Measurements from ENCODE around the gene ZNF217.
"Not testable (repeated sequence)": the region's sequence is repeated elsewhere in the genome, so short reads cannot be mapped to it uniquely, and the experiment has no call there.

The ZNF217 gene

DNA sequence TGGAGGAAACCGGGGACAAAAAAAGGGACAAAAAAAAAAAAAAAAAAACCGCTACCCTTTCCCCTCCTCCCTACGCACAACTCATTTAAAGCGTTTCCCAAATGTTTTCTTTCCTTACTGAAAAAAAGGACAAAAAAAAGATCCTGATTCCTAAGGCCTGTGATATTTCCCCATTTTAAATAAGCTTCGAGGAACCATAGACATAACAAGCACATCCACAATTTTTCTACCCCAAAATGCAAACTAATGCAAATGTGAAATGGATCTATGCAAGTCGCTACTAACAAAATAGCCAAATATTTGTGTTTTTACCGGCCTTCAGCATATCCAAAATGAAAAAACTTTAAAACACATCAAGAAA lies 1.4 kb upstream of the ZNF217 start:
- ATAC-seq (ENCODE audit: low read depth) = no peak
- Histone ChIP-seq H3K4me3 (ENCODE audit: severe bottlenecking) (peak overlapping the region; percentile 49), H3K9me3 (ENCODE audit: severe bottlenecking) (no peaks in the 10 kb centered on the region), H3K36me3 (ENCODE audit: low read depth) (no peaks in the 10 kb centered on the region), H3K27ac (ENCODE audit: poor library complexity, severe bottlenecking) (peak overlapping the region; percentile 91), H3K27me3 (ENCODE audit: insufficient read depth, poor library complexity, severe bottlenecking) (no peaks in the 10 kb centered on the region), H3K4me1 (ENCODE audit: insufficient read depth, poor library complexity, severe bottlenecking) (peaks cover 33% of the 10 kb centered on the region)
- no peak for TF ChIP-seq CTCF (IDR thresholded peaks at IDR 0.05; ENCODE audit: poor library complexity, severe bottlenecking)
- no peak for DNase-seq (ENCODE audit: low spot score)

GRCh38 chr20:53594068-53595017 lies 704 bp upstream of the ZNF217 start:
- H3K36me3 ChIP-seq (ENCODE audit: low read depth) = no peaks in the 10 kb centered on the region
- DNase-seq (ENCODE audit: low spot score) = peak; percentile 99
- TF ChIP-seq CTCF (IDR thresholded peaks at IDR 0.05; ENCODE audit: poor library complexity, severe bottlenecking) = peak; percentile 87
- H3K27me3 ChIP-seq (ENCODE audit: insufficient read depth, poor library complexity, severe bottlenecking) = no peaks in the 10 kb centered on the region
- peak; percentile 60 for ATAC-seq (ENCODE audit: low read depth)
- peak overlapping the region; percentile 91 for H3K27ac ChIP-seq (ENCODE audit: poor library complexity, severe bottlenecking)
- peak overlapping the region; percentile 61 for H3K4me3 ChIP-seq (ENCODE audit: severe bottlenecking)
- peaks cover 38% of the 10 kb centered on the region for H3K4me1 ChIP-seq (ENCODE audit: insufficient read depth, poor library complexity, severe bottlenecking)
- no peaks in the 10 kb centered on the region for H3K9me3 ChIP-seq (ENCODE audit: severe bottlenecking)

GRCh38 chr20:53592992-53593465 lies 610 bp downstream of the ZNF217 start:
- Histone ChIP-seq H3K4me1 (ENCODE audit: insufficient read depth, poor library complexity, severe bottlenecking) (peaks cover 38% of the 10 kb centered on the region), H3K27me3 (ENCODE audit: insufficient read depth, poor library complexity, severe bottlenecking) (no peaks in the 10 kb centered on the region), H3K9me3 (ENCODE audit: severe bottlenecking) (no peaks in the 10 kb centered on the region), H3K36me3 (ENCODE audit: low read depth) (no peaks in the 10 kb centered on the region), H3K4me3 (ENCODE audit: severe bottlenecking) (peak overlapping the region; percentile 61), H3K27ac (ENCODE audit: poor library complexity, severe bottlenecking) (peak overlapping the region; percentile 91)
- DNase-seq (ENCODE audit: low spot score) = no peak
- no peak for TF ChIP-seq CTCF (IDR thresholded peaks at IDR 0.05; ENCODE audit: poor library complexity, severe bottlenecking)
- ATAC-seq (ENCODE audit: low read depth) = 0 out of 3 replicates have a peak, but pooled peaks have one; percentile 0

DNA sequence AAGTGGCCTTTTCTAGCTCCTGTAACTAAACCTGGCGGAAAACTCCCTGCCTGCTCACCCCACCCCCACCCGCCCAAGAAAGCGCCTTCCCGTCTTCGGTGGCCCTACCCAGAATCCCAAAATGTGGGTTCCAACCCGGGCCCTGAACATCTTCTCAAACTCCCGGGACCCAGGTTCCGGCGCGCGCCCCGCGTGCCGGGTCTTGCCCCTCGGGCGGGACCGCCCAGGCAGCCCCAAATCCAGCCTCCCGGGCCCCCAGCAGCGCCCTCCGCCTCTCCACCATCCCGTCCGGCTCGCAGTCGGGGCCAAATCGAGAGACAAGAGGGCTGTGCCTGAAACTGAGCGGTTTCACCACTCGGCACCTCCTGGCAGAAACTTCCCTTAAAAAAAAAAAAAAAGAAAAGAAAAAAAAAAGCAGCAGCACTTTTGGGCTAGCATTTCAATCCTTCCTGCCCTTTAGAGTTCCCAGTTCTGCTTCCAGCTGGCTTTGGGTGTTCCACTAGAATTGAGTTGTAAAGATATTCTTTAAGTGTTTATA lies 1.1 kb downstream of the ZNF217 start:
- Histone ChIP-seq H3K27ac (ENCODE audit: poor library complexity, severe bottlenecking) (peak overlapping the region; percentile 91), H3K4me3 (ENCODE audit: severe bottlenecking) (peak overlapping the region; percentile 61), H3K4me1 (ENCODE audit: insufficient read depth, poor library complexity, severe bottlenecking) (peaks cover 36% of the 10 kb centered on the region)
- DNase-seq (ENCODE audit: low spot score) (peak; percentile 91), ATAC-seq (ENCODE audit: low read depth) (peak; percentile 12)
- not testable (repeated sequence) for H3K36me3 ChIP-seq (ENCODE audit: low read depth); H3K27me3 ChIP-seq (ENCODE audit: insufficient read depth, poor library complexity, severe bottlenecking); H3K9me3 ChIP-seq (ENCODE audit: severe bottlenecking)

GRCh38 chr20:53591941-53592441 lies 1.6 kb downstream of the ZNF217 start:
- Histone ChIP-seq H3K4me1 (ENCODE audit: insufficient read depth, poor library complexity, severe bottlenecking) (peaks cover 36% of the 10 kb centered on the region), H3K27ac (ENCODE audit: poor library complexity, severe bottlenecking) (peak overlapping the region; percentile 91), H3K4me3 (ENCODE audit: severe bottlenecking) (peak overlapping the region; percentile 61)
- H3K36me3 ChIP-seq (ENCODE audit: low read depth); H3K27me3 ChIP-seq (ENCODE audit: insufficient read depth, poor library complexity, severe bottlenecking); ATAC-seq (ENCODE audit: low read depth); DNase-seq (ENCODE audit: low spot score); H3K9me3 ChIP-seq (ENCODE audit: severe bottlenecking): not testable (repeated sequence)

GRCh38 chr20:53591206-53591741 lies 2.4 kb downstream of the ZNF217 start:
- ATAC-seq (ENCODE audit: low read depth); DNase-seq (ENCODE audit: low spot score); H3K9me3 ChIP-seq (ENCODE audit: severe bottlenecking); H3K36me3 ChIP-seq (ENCODE audit: low read depth); H3K27me3 ChIP-seq (ENCODE audit: insufficient read depth, poor library complexity, severe bottlenecking): not testable (repeated sequence)
- H3K4me3 ChIP-seq (ENCODE audit: severe bottlenecking) = peak overlapping the region; percentile 61
- H3K27ac ChIP-seq (ENCODE audit: poor library complexity, severe bottlenecking) = peak overlapping the region; percentile 91
- peaks cover 37% of the 10 kb centered on the region for H3K4me1 ChIP-seq (ENCODE audit: insufficient read depth, poor library complexity, severe bottlenecking)

DNA sequence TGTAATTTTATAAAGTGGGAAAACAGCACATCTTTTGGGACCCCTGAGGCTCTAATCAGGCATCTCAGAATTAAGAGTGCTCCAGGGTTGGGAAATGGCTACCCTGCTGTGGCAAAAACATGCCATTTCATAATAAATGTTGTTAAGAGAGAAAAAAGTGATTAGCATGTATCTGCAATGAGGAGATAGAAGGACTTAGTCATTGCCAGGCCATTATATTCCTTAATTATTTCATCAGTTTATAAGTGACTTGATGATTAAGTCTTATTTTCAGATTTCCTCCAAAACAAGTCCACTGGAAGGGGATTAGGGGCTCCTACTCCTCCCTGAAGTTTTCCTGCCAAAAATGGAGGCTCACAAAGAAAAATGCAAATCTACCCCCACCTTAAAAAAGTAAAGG lies 3.0 kb downstream of the ZNF217 start:
- peak overlapping the region; percentile 61 for H3K4me3 ChIP-seq (ENCODE audit: severe bottlenecking)
- H3K36me3 ChIP-seq (ENCODE audit: low read depth); ATAC-seq (ENCODE audit: low read depth); DNase-seq (ENCODE audit: low spot score); H3K9me3 ChIP-seq (ENCODE audit: severe bottlenecking); H3K27me3 ChIP-seq (ENCODE audit: insufficient read depth, poor library complexity, severe bottlenecking): not testable (repeated sequence)
- H3K27ac ChIP-seq (ENCODE audit: poor library complexity, severe bottlenecking) = peak overlapping the region; percentile 91
- peaks cover 41% of the 10 kb centered on the region for H3K4me1 ChIP-seq (ENCODE audit: insufficient read depth, poor library complexity, severe bottlenecking)

DNA sequence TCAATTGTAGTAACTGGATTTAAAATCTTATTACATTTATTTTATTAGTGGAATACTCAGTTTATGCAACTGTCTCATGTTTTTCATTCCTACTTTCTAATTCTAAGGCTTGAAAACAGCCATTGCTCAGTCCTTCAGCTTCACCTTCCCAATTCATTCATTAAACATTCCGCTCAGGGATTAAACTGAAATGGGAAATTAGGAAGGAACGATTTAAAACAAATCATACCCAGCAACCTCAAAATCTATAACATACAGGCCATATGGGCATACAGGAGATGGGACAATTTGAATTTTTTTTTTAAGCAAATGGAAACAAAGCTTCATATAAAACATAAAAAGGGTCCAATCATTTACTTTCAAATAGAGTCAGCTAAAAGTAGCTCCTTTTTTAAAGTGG lies 3.5 kb downstream of the ZNF217 start:
- not testable (repeated sequence) for DNase-seq (ENCODE audit: low spot score); H3K4me3 ChIP-seq (ENCODE audit: severe bottlenecking); H3K27me3 ChIP-seq (ENCODE audit: insufficient read depth, poor library complexity, severe bottlenecking); H3K9me3 ChIP-seq (ENCODE audit: severe bottlenecking); ATAC-seq (ENCODE audit: low read depth)
- H3K4me1 ChIP-seq (ENCODE audit: insufficient read depth, poor library complexity, severe bottlenecking) = peaks cover 45% of the 10 kb centered on the region
- peak overlapping the region; percentile 91 for H3K27ac ChIP-seq (ENCODE audit: poor library complexity, severe bottlenecking)
- H3K36me3 ChIP-seq (ENCODE audit: low read depth) = peaks cover 11% of the 10 kb centered on the region

Measured in RWPE2 (cell line).